Placental pericyte (primary cell): Measurements from ENCODE around the gene LRRTM4. TPM values are rescaled to one million over a fixed set of nuclear protein-coding genes. Genes with fewer than 3 reads are reported as not detected.

ENCODE experiments used
- small RNA-seq: library from RNA; depleted of rRNA; stranded (forward); fragments of <200 nt; gene quantifications from one replicate; pipeline ENCODE3, GENCODE V24; 2012; ENCODE audit warnings: low replicate concordance
- total RNA-seq: library from RNA; depleted of rRNA; stranded (reverse); fragments of >200 nt; gene quantifications from 2 replicates; pipeline ENCODE4 v1.2.3, GENCODE V29; 2012

Gene LRRTM4
- not detected in 2 replicates for total RNA-seq

GRCh38 chr2:77521931-77522470, at the start of gene LRRTM4:
TSS of gene LRRTM4 (minus strand) at chr2:77522376.

Small RNA genes within 50 kb of the gene (small RNA-seq; reads per million reads assigned to genes)
- not detected for gene RNA5SP98
